Hepatocyte (in vitro differentiated cells): ENCODE data around the gene DENND5A. TPM values are rescaled to one million over a fixed set of nuclear protein-coding genes. Genes with fewer than 3 reads are reported as not detected.

Experiments used
- DNase-seq: peaks from one replicate; pipeline ENCODE4 v3.0.0-alpha.2; 2016; ENCODE audit warnings: low spot score
- H2AFZ ChIP-seq: fragments of 200-600 bp; sonication (generic); 2 replicates; pipeline ENCODE4 v1.6.0; 2016; ENCODE audit warnings: antibody characterized with exemption, mild to moderate bottlenecking
- H3K27ac ChIP-seq: fragments of 200-600 bp; sonication (generic); 2 replicates; pipeline ENCODE4 v1.5.1; 2016; ENCODE audit warnings: mild to moderate bottlenecking
- H3K27me3 ChIP-seq: fragments of 200-600 bp; sonication (generic); 2 replicates; pipeline ENCODE4 v1.6.1; 2016
- H3K36me3 ChIP-seq: fragments of 200-600 bp; sonication (generic); replicated peaks from 2 replicates; pipeline ENCODE4 v1.5.1; 2016; ENCODE audit warnings: low read depth; ENCODE audit not compliant: insufficient read depth
- H3K4me1 ChIP-seq: fragments of 200-600 bp; sonication (generic); 2 replicates; pipeline ENCODE4 v1.5.1; 2016; ENCODE audit warnings: mild to moderate bottlenecking, moderate library complexity; ENCODE audit not compliant: insufficient read depth
- H3K4me2 ChIP-seq: fragments of 200-600 bp; sonication (generic); 2 replicates; pipeline ENCODE4 v1.6.0; 2016
- H3K4me3 ChIP-seq: fragments of 200-600 bp; sonication (generic); 2 replicates; pipeline ENCODE4 v1.5.1; 2016; ENCODE audit warnings: mild to moderate bottlenecking
- H3K79me2 ChIP-seq: fragments of 200-600 bp; sonication (generic); 2 replicates; pipeline ENCODE4 v1.6.0; 2017; ENCODE audit warnings: mild to moderate bottlenecking
- H3K9me2 ChIP-seq: fragments of 200-600 bp; sonication (generic); replicated peaks from 2 replicates; pipeline ENCODE4 v1.6.0; 2017; ENCODE audit warnings: mild to moderate bottlenecking; ENCODE audit not compliant: insufficient read depth
- H3K9me3 ChIP-seq: fragments of 200-600 bp; sonication (generic); 2 replicates; pipeline ENCODE4 v1.5.1; 2016; ENCODE audit warnings: low read depth, mild to moderate bottlenecking
- H4K20me1 ChIP-seq: fragments of 200-600 bp; sonication (generic); 2 replicates; pipeline ENCODE4 v1.6.0; 2016; ENCODE audit warnings: mild to moderate bottlenecking; ENCODE audit not compliant: insufficient read depth, poor library complexity, severe bottlenecking
- EZH2 ChIP-seq: fragments of 200-600 bp; sonication (generic); IDR thresholded peaks from 2 replicates; pipeline ENCODE4 v1.6.1; 2016; ENCODE audit warnings: antibody characterized with exemption, mild to moderate bottlenecking, borderline replicate concordance
- EZH2phosphoT487 ChIP-seq: fragments of 200-600 bp; sonication (generic); IDR thresholded peaks from one replicate; pipeline ENCODE4 v1.6.1; 2018; ENCODE audit warnings: antibody characterized with exemption, mild to moderate bottlenecking, low read depth, moderate library complexity; ENCODE audit not compliant: unreplicated experiment, severe bottlenecking
- WGBS: methylation state at CpG from one replicate; pipeline ENCODE4 v1.1.6; 2016; ENCODE audit warnings: low lambda C conversion rate; ENCODE audit errors: missing lambda C conversion rate; 5-methylcytosine and 5-hydroxymethylcytosine counted together
- polyA plus RNA-seq: library from polyadenylated mRNA; unstranded; fragments of >200 nt; fragmentation: Nextera tagmentation; extraction: Ambion mirVana; gene quantifications from 2 replicates; pipeline ENCODE4 v1.2.1, GENCODE V29; 2016
- total RNA-seq: library from RNA; depleted of rRNA; stranded (reverse); fragments of >200 nt; gene quantifications from 2 replicates; pipeline ENCODE4 v1.2.3, GENCODE V29; 2014
- TF ChIP-seq, protein P1 (sequence below): fragments of 200-600 bp; sonication (generic); IDR thresholded peaks from 2 replicates; pipeline ENCODE4 v1.5.1; 2016; ENCODE audit warnings: antibody characterized with exemption, mild to moderate bottlenecking; ENCODE audit not compliant: poor library complexity

Gene DENND5A
- total and polyA plus RNA-seq, 2 experiments from 2014 or later, result 29.7 to 56.4 TPM

DNA sequence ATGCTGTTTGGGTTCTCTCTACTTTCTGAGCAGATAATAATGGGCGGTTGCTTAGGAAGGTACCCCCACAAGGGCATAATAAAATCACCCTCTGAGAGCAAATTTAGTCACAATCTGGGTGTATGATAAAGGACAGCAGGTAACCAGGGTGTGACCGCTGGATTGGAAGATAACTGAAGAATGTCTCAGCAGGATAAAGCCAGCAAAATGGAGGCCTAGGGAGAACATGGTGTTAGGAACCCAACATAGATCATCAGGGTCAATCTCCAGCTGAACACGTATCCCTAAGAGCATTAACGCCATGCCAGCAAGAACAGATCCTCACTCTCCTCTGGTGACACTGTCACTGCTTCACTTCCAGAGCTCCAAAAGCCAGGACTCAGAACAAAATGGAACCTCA is 109.2 kb downstream of the DENND5A start:
- Histone ChIP-seq H3K4me1 (no peaks in the 10 kb centered on the region), H4K20me1 (no peaks in the 10 kb centered on the region), H3K27ac (no peak overlapping the region), H3K36me3 (no peaks in the 10 kb centered on the region), H3K27me3 (no peaks in the 10 kb centered on the region), H3K4me2 (no peak overlapping the region), H2AFZ (no peak overlapping the region), H3K79me2 (no peaks in the 10 kb centered on the region), H3K9me2 (no peaks in the 10 kb centered on the region), H3K4me3 (no peak overlapping the region), H3K9me3 (no peaks in the 10 kb centered on the region)
- no peak for DNase-seq
- TF ChIP-seq, protein P1, sequence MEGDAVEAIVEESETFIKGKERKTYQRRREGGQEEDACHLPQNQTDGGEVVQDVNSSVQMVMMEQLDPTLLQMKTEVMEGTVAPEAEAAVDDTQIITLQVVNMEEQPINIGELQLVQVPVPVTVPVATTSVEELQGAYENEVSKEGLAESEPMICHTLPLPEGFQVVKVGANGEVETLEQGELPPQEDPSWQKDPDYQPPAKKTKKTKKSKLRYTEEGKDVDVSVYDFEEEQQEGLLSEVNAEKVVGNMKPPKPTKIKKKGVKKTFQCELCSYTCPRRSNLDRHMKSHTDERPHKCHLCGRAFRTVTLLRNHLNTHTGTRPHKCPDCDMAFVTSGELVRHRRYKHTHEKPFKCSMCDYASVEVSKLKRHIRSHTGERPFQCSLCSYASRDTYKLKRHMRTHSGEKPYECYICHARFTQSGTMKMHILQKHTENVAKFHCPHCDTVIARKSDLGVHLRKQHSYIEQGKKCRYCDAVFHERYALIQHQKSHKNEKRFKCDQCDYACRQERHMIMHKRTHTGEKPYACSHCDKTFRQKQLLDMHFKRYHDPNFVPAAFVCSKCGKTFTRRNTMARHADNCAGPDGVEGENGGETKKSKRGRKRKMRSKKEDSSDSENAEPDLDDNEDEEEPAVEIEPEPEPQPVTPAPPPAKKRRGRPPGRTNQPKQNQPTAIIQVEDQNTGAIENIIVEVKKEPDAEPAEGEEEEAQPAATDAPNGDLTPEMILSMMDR, result no peak
- TF ChIP-seq EZH2phosphoT487 (no peak), EZH2 (no peak)
- WGBS, result 99% methylated on average over 4 of the region's 4 CpGs

DNA sequence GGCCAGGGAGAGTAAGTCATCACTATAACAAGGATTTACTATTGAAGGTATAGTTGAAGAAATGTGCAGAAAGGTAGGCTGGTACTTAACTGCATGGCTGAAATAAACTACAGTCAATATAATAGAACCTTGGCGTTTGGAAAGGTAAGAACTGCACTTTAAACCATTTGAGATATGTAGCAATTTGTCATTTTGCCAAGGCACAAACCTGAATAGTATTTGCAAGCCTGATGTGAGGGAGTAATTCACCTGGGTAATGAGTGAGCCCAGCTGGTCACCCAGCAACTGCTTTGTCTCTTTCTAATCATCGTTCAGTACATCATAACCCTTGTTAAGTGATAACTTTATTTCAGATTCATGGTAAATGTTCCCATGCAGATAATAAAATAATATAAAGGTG is 111.5 kb downstream of the DENND5A start:
- Histone ChIP-seq H3K4me3 (no peak overlapping the region), H3K27me3 (no peaks in the 10 kb centered on the region), H3K4me2 (no peak overlapping the region), H3K36me3 (no peaks in the 10 kb centered on the region), H3K79me2 (no peaks in the 10 kb centered on the region), H3K27ac (no peak overlapping the region), H4K20me1 (no peaks in the 10 kb centered on the region), H3K4me1 (no peaks in the 10 kb centered on the region), H2AFZ (no peak overlapping the region), H3K9me3 (no peaks in the 10 kb centered on the region), H3K9me2 (no peaks in the 10 kb centered on the region)
- TF ChIP-seq, protein P1, result no peak
- no peak for TF ChIP-seq EZH2
- TF ChIP-seq EZH2phosphoT487, result no peak
- 97% methylated on average over 2 of the region's 2 CpGs for WGBS
- no peak for DNase-seq

DNA sequence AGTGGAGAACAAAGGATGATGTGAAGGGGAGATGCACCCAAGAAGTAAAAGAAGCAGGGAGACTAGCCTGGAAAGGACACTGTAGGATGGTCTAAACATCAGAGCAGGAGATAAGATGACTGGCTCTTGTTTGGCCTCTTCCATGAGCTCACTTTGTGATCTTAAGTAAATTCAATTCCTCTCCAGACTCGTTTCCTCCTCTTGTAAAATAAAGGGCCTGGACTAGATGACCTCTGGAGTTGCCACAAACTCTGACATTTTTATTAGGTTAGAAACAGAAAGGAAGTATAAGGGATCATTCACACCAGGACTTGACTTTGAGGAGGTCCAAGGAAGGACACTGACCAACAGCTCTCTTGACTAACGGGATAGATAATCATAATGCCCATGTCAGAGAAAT is 113.5 kb downstream of the DENND5A start:
- no peaks in the 10 kb centered on the region for H3K4me1 ChIP-seq
- H4K20me1 ChIP-seq, result no peaks in the 10 kb centered on the region
- H3K79me2 ChIP-seq, result no peaks in the 10 kb centered on the region
- H3K4me2 ChIP-seq, result no peak overlapping the region
- H3K36me3 ChIP-seq, result no peaks in the 10 kb centered on the region
- no peak for TF ChIP-seq EZH2phosphoT487
- TF ChIP-seq, protein P1, result no peak
- TF ChIP-seq EZH2, result no peak
- no peak overlapping the region for H2AFZ ChIP-seq
- no peaks in the 10 kb centered on the region for H3K9me3 ChIP-seq
- no peak for DNase-seq
- WGBS, result 43% methylated on average over 2 of the region's 2 CpGs
- no peak overlapping the region for H3K27ac ChIP-seq
- no peaks in the 10 kb centered on the region for H3K9me2 ChIP-seq
- H3K4me3 ChIP-seq, result no peak overlapping the region
- H3K27me3 ChIP-seq, result no peaks in the 10 kb centered on the region

DNA sequence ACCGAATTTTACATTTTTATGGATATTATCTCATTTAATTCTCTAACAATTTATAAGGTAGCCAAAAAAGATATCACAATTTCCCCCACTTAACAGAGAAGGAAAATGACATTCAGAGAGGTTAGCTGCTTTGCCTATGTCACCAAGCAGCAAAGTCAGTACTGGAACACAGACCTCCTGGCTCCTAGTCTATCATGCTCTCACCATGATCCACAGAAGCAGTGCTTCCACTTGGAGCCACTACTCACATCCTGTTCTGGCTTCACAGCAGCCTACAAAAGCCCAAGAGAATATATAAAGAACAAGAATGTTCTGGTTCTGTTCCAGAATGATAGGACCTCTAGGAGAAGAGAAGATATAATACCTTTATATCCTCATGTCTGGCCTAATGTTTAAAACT is 114.2 kb downstream of the DENND5A start:
- Histone ChIP-seq H3K9me3 (no peaks in the 10 kb centered on the region), H4K20me1 (no peaks in the 10 kb centered on the region), H3K4me3 (no peak overlapping the region), H3K27ac (no peak overlapping the region), H3K4me1 (no peaks in the 10 kb centered on the region), H3K79me2 (no peaks in the 10 kb centered on the region), H3K9me2 (no peaks in the 10 kb centered on the region), H3K27me3 (no peaks in the 10 kb centered on the region), H3K36me3 (no peaks in the 10 kb centered on the region), H3K4me2 (no peak overlapping the region), H2AFZ (no peak overlapping the region)
- no peak for DNase-seq
- TF ChIP-seq EZH2phosphoT487 (no peak), EZH2 (no peak)
- TF ChIP-seq, protein P1, result no peak
- WGBS, result 100% methylated on average over 1 of the region's 1 CpG
